Measurements from ENCODE around the gene WDFY3.

DNA sequence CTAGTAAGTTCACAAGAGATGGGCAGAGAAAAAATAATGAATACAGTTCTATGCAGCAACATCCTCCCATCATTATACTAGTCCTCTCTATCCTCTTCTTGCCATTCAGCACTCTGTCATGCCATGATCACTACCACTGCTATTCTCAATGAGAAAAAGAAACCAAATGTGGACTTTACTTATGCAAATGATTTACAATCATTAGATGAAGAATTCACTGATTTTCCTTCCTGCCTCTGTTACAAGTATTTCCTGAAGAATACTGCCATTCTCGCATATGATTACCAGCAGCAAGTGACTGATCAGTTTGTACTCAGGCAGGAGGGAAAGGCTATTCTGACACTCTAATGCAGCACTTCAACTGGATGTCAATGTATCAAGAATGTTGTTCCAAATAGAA lies 50.3 kb downstream of the WDFY3 start:
- TF ChIP-seq, protein P1, sequence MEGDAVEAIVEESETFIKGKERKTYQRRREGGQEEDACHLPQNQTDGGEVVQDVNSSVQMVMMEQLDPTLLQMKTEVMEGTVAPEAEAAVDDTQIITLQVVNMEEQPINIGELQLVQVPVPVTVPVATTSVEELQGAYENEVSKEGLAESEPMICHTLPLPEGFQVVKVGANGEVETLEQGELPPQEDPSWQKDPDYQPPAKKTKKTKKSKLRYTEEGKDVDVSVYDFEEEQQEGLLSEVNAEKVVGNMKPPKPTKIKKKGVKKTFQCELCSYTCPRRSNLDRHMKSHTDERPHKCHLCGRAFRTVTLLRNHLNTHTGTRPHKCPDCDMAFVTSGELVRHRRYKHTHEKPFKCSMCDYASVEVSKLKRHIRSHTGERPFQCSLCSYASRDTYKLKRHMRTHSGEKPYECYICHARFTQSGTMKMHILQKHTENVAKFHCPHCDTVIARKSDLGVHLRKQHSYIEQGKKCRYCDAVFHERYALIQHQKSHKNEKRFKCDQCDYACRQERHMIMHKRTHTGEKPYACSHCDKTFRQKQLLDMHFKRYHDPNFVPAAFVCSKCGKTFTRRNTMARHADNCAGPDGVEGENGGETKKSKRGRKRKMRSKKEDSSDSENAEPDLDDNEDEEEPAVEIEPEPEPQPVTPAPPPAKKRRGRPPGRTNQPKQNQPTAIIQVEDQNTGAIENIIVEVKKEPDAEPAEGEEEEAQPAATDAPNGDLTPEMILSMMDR (IDR thresholded peaks at IDR 0.05): no peak
- TF ChIP-seq POLR2A (IDR thresholded peaks at IDR 0.05): no peak
